GM12891 (cell line): ENCODE results near the gene THEMIS2.

Source experiments
- PAX5 ChIP-seq: IDR thresholded peaks from 2 replicates; pipeline ENCODE4 v1.6.1; 2011; ENCODE audit warnings: low read length, moderate library complexity, mild to moderate bottlenecking; ENCODE audit not compliant: insufficient read depth, severe bottlenecking
- POLR2A ChIP-seq: IDR thresholded peaks from 2 replicates; pipeline ENCODE4 v1.6.1; 2011; ENCODE audit warnings: low read depth, low read length, control low read depth
- POLR2AphosphoS5 ChIP-seq: IDR thresholded peaks from 2 replicates; pipeline ENCODE4 v1.6.1; 2011; ENCODE audit warnings: low read depth, low read length, control low read depth
- TAF1 ChIP-seq: IDR thresholded peaks from 2 replicates; pipeline ENCODE4 v1.6.1; 2011; ENCODE audit warnings: low read depth, low read length, control low read depth

DNA sequence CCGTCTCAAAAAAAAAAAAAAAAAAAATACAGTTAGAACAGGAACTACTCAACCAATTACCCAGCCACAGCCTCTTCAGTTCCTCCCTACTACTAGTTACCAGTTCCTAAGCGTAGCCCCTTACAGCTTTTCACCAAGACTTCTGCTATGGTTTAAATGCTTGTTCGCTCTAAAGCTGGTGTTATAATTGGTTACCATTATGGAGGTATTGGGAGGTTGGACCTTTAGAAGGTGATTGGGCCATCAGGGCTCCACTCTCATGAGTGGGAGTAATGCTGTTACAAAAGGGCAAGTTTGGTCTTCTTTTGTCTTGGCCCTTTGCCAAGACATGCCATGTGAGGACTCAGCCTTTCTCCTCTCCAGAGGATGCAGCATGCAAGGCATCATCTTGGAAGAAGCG is 59.4 kb downstream of the THEMIS2 start:
- no peak for TF ChIP-seq POLR2A
- TF ChIP-seq TAF1 = no peak
- no peak for TF ChIP-seq PAX5
- no peak for TF ChIP-seq POLR2AphosphoS5
